Measurements from ENCODE around the gene PRR33.
"Not testable (repeated sequence)": the region's sequence is repeated elsewhere in the genome, so short reads cannot be mapped to it uniquely, and the experiment has no call there.

The PRR33 gene

GRCh38 chr11:1889224-1889930 is 2.3 kb downstream of the PRR33 start:
- DNase-seq (ENCODE audit: low read depth in 2 of 2): peak; percentile 54 to 60

- no peak for DNase-seq (ENCODE audit: low read depth in 2 of 2)
Observed at GRCh38 chr11:1888811-1889210, 2.9 kb downstream of the PRR33 start.

- DNase-seq (ENCODE audit: low read depth in 2 of 2): no peak
Observed at GRCh38 chr11:1888347-1888753, 3.3 kb downstream of the PRR33 start.

- DNase-seq (ENCODE audit: low read depth in 2 of 2): no peak
Observed at GRCh38 chr11:1887451-1888346, 4.0 kb downstream of the PRR33 start.

GRCh38 chr11:1886551-1886950 is 5.1 kb downstream of the PRR33 start:
- DNase-seq (ENCODE audit: low read depth in 2 of 2): not testable (repeated sequence)

- DNase-seq (ENCODE audit: low read depth in 2 of 2): no peak
Observed at GRCh38 chr11:1884303-1884700, 7.4 kb downstream of the PRR33 start.

- no peak for DNase-seq (ENCODE audit: low read depth in 2 of 2)
Observed at GRCh38 chr11:1883346-1884302, 8.1 kb downstream of the PRR33 start.

- peak; percentile 48 to 57 for DNase-seq (ENCODE audit: low read depth in 2 of 2)
Observed at GRCh38 chr11:1882265-1883238, 9.1 kb downstream of the PRR33 start.

GRCh38 chr11:1881442-1882264 is 10.0 kb downstream of the PRR33 start:
- no peak for DNase-seq (ENCODE audit: low read depth in 2 of 2)

- no peak for DNase-seq (ENCODE audit: low read depth in 2 of 2)
Observed at GRCh38 chr11:1880746-1881441, 10.8 kb downstream of the PRR33 start.

GRCh38 chr11:1879941-1880720 is 11.6 kb downstream of the PRR33 start:
- no peak for DNase-seq (ENCODE audit: low read depth in 2 of 2)

- DNase-seq (ENCODE audit: low read depth in 2 of 2): no peak
Observed at GRCh38 chr11:1879342-1879940, 12.3 kb downstream of the PRR33 start.

GRCh38 chr11:1878137-1879031 is 13.3 kb downstream of the PRR33 start:
- DNase-seq (ENCODE audit: low read depth in 2 of 2): no peak

GRCh38 chr11:1877211-1878136 is 14.2 kb downstream of the PRR33 start:
- DNase-seq (ENCODE audit: low read depth in 2 of 2): no peak

GRCh38 chr11:1876361-1877063 is 15.2 kb downstream of the PRR33 start:
- no peak for DNase-seq (ENCODE audit: low read depth in 2 of 2)

Data from activated CD8-positive, alpha-beta memory T cell treated with anti-CD3 and anti-CD28 coated beads for 4 hours (primary cell).